ENCODE measurements around the gene MAP3K2.
"Not testable (repeated sequence)": the region's sequence is repeated elsewhere in the genome, so short reads cannot be mapped to it uniquely, and the experiment has no call there.

MAP3K2 gene

GRCh38 chr2:127379712-127380355 is 7.9 kb downstream of the MAP3K2 start:
- no peak for DNase-seq

GRCh38 chr2:127378720-127379119 is 9.1 kb downstream of the MAP3K2 start:
- DNase-seq: no peak

GRCh38 chr2:127377262-127377661 is 10.5 kb downstream of the MAP3K2 start:
- no peak for DNase-seq

- no peak for DNase-seq
These were observed 11.5 kb downstream of the MAP3K2 start for GRCh38 chr2:127376257-127376656.

GRCh38 chr2:127373362-127374083 is 14.3 kb downstream of the MAP3K2 start:
- no peak for DNase-seq

- DNase-seq: no peak
These were observed 16.7 kb downstream of the MAP3K2 start for GRCh38 chr2:127371037-127371436.

GRCh38 chr2:127370010-127370409 is 17.8 kb downstream of the MAP3K2 start:
- no peak for DNase-seq

- no peak for DNase-seq
These were observed 22.5 kb downstream of the MAP3K2 start for GRCh38 chr2:127365211-127365643.

GRCh38 chr2:127362971-127363370 is 24.8 kb downstream of the MAP3K2 start:
- DNase-seq: no peak

- no peak for DNase-seq
These were observed 25.6 kb downstream of the MAP3K2 start for GRCh38 chr2:127361929-127362885.

- DNase-seq: no peak
These were observed 27.5 kb downstream of the MAP3K2 start for GRCh38 chr2:127360242-127360641.

- no peak for DNase-seq
These were observed 28.3 kb downstream of the MAP3K2 start for GRCh38 chr2:127359520-127359919.

GRCh38 chr2:127358971-127359370 is 28.8 kb downstream of the MAP3K2 start:
- no peak for DNase-seq

- DNase-seq: no peak
These were observed 29.7 kb downstream of the MAP3K2 start for GRCh38 chr2:127358044-127358443.

- DNase-seq: no peak
These were observed 30.2 kb downstream of the MAP3K2 start for GRCh38 chr2:127357591-127357990.

GRCh38 chr2:127356531-127356930 is 31.2 kb downstream of the MAP3K2 start:
- no peak for DNase-seq

- DNase-seq: peak; percentile 16
These were observed 32.3 kb downstream of the MAP3K2 start for GRCh38 chr2:127355407-127356008.

GRCh38 chr2:127353873-127354676 is 33.7 kb downstream of the MAP3K2 start:
- DNase-seq: not testable (repeated sequence)

GRCh38 chr2:127353223-127353622 is 34.6 kb downstream of the MAP3K2 start:
- DNase-seq: not testable (repeated sequence)

- no peak for DNase-seq
These were observed 36.2 kb downstream of the MAP3K2 start for GRCh38 chr2:127351603-127352002.

- DNase-seq: no peak
These were observed 39.3 kb downstream of the MAP3K2 start for GRCh38 chr2:127348426-127349000.
